ENCODE results near the gene PLA2G2C.
"Not testable (repeated sequence)": the region's sequence is repeated elsewhere in the genome, so short reads cannot be mapped to it uniquely, and the experiment has no call there.

Gene PLA2G2C

GRCh38 chr1:20130518-20130917 is 55.8 kb downstream of the PLA2G2C start:
- DNase-seq (ENCODE audit: low read depth) = not testable (repeated sequence)

- no peak for DNase-seq (ENCODE audit: low read depth)
Measured at GRCh38 chr1:20126806-20127440, 59.4 kb downstream of the PLA2G2C start.

GRCh38 chr1:20126041-20126805 is 60.1 kb downstream of the PLA2G2C start:
- DNase-seq (ENCODE audit: low read depth) = no peak

- no peak for DNase-seq (ENCODE audit: low read depth)
Measured at GRCh38 chr1:20125100-20125499, 61.2 kb downstream of the PLA2G2C start.

- DNase-seq (ENCODE audit: low read depth) = peak; percentile 72
Measured at GRCh38 chr1:20124456-20125057, 61.8 kb downstream of the PLA2G2C start.

- DNase-seq (ENCODE audit: low read depth) = no peak
Measured at GRCh38 chr1:20123722-20124455, 62.4 kb downstream of the PLA2G2C start.

GRCh38 chr1:20120796-20121195 is 65.5 kb downstream of the PLA2G2C start:
- DNase-seq (ENCODE audit: low read depth) = no peak

- DNase-seq (ENCODE audit: low read depth) = no peak
Measured at GRCh38 chr1:20119347-20119746, 67.0 kb downstream of the PLA2G2C start, which contains the start of gene PLA2G2D. TSS of gene PLA2G2D (minus strand) at chr1:20119536. CDS start at chr1:20119498, 38 bp downstream.

- DNase-seq (ENCODE audit: low read depth) = no peak
Measured at GRCh38 chr1:20117236-20117635, 69.1 kb downstream of the PLA2G2C start.

GRCh38 chr1:20115916-20116315 is 70.4 kb downstream of the PLA2G2C start:
- DNase-seq (ENCODE audit: low read depth) = no peak

- DNase-seq (ENCODE audit: low read depth) = no peak
Measured at GRCh38 chr1:20115479-20115878, 70.8 kb downstream of the PLA2G2C start.

- DNase-seq (ENCODE audit: low read depth) = no peak
Measured at GRCh38 chr1:20114021-20114648, 72.2 kb downstream of the PLA2G2C start.

Measured in ELR (cell line).